Mucosa of stomach (tissue), 1 donor: ENCODE measurements around the gene POLR1B.
"Not testable (repeated sequence)": the region's sequence is repeated elsewhere in the genome, so short reads cannot be mapped to it uniquely, and the experiment has no call there.

Experiments
- H3K27me3 ChIP-seq: one replicate; pipeline ENCODE4 v1.7.0; 2013; ENCODE audit warnings: mild to moderate bottlenecking, low read length; ENCODE audit not compliant: control insufficient read depth, insufficient read depth
- H3K36me3 ChIP-seq: one replicate; pipeline ENCODE4 v1.7.0; 2013; ENCODE audit warnings: low read length; ENCODE audit not compliant: control insufficient read depth, insufficient read depth
- H3K4me1 ChIP-seq: one replicate; pipeline ENCODE4 v1.7.0; 2013; ENCODE audit warnings: mild to moderate bottlenecking, low read length; ENCODE audit not compliant: control insufficient read depth, insufficient read depth
- H3K4me3 ChIP-seq: one replicate; pipeline ENCODE4 v1.7.0; 2013; ENCODE audit warnings: low read length
- H3K9ac ChIP-seq: one replicate; pipeline ENCODE4 v1.7.0; 2013; ENCODE audit warnings: mild to moderate bottlenecking, low read length, moderate library complexity
- H3K9me3 ChIP-seq: one replicate; pipeline ENCODE4 v1.7.0; 2013; ENCODE audit warnings: mild to moderate bottlenecking, low read length, moderate library complexity; ENCODE audit not compliant: control insufficient read depth
- donor health status: Pancreatic carcinoma.

POLR1B gene

GRCh38 chr2:112547333-112547732 is 5.1 kb downstream of the POLR1B start:
- H3K4me3 ChIP-seq = no peak overlapping the region
- H3K9me3 ChIP-seq = no peaks in the 10 kb centered on the region
- H3K4me1 ChIP-seq = peaks cover 7% of the 10 kb centered on the region
- H3K27me3 ChIP-seq = no peaks in the 10 kb centered on the region
- H3K36me3 ChIP-seq = no peaks in the 10 kb centered on the region
- H3K9ac ChIP-seq = no peak overlapping the region

DNA sequence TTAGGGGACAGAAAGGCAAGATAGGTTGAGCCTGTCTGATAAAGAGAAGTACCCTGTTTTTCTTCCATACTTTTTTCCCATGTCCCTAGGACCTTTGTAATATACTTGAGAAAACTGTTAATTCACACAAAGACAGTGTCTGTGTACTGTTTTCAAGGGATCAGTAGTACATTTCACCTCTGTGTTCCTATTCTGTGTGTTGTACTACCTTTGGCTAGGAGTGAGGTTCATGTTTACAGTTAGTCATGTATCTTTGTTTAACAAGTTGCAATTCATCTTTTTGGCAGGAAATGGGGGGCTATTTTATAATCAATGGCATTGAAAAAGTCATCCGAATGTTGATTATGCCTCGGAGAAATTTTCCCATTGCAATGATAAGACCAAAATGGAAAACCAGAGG is 6.7 kb downstream of the POLR1B start:
- no peaks in the 10 kb centered on the region for H3K36me3 ChIP-seq
- no peaks in the 10 kb centered on the region for H3K9me3 ChIP-seq

GRCh38 chr2:112566104-112566503 is 23.8 kb downstream of the POLR1B start:
- peaks cover 11% of the 10 kb centered on the region for H3K36me3 ChIP-seq

More for the DNA sequence above, 6.7 kb downstream of the POLR1B start:
- Histone ChIP-seq H3K4me1 (peaks cover under 1% of the 10 kb centered on the region), H3K27me3 (no peaks in the 10 kb centered on the region), H3K9ac (no peak overlapping the region), H3K4me3 (no peak overlapping the region)

GRCh38 chr2:112566508-112566907 is 24.2 kb downstream of the POLR1B start:
- not testable (repeated sequence) for H3K9me3 ChIP-seq, H3K9ac ChIP-seq, H3K27me3 ChIP-seq, H3K4me1 ChIP-seq, H3K4me3 ChIP-seq
- H3K36me3 ChIP-seq = peaks cover 11% of the 10 kb centered on the region

More at GRCh38 chr2:112566104-112566503, 23.8 kb downstream of the POLR1B start:
- Histone ChIP-seq H3K9me3 (no peaks in the 10 kb centered on the region), H3K9ac (no peak overlapping the region), H3K4me3 (no peak overlapping the region), H3K27me3 (no peaks in the 10 kb centered on the region), H3K4me1 (no peaks in the 10 kb centered on the region)

GRCh38 chr2:112572005-112572404 is 29.7 kb downstream of the POLR1B start:
- Histone ChIP-seq H3K4me3 (no peak overlapping the region), H3K4me1 (no peaks in the 10 kb centered on the region), H3K36me3 (peaks cover 16% of the 10 kb centered on the region), H3K27me3 (no peaks in the 10 kb centered on the region), H3K9me3 (no peaks in the 10 kb centered on the region), H3K9ac (no peak overlapping the region)

- H3K36me3 ChIP-seq = no peaks in the 10 kb centered on the region
- H3K9me3 ChIP-seq = no peaks in the 10 kb centered on the region
- no peak overlapping the region for H3K9ac ChIP-seq
- no peak overlapping the region for H3K4me3 ChIP-seq
- H3K4me1 ChIP-seq = no peaks in the 10 kb centered on the region
- no peaks in the 10 kb centered on the region for H3K27me3 ChIP-seq
Measured at GRCh38 chr2:112577756-112578155, 35.5 kb downstream of the POLR1B start.

GRCh38 chr2:112579241-112579640 is 37.0 kb downstream of the POLR1B start:
- peaks cover 7% of the 10 kb centered on the region for H3K4me1 ChIP-seq
- no peak overlapping the region for H3K9ac ChIP-seq
- no peaks in the 10 kb centered on the region for H3K9me3 ChIP-seq
- no peak overlapping the region for H3K4me3 ChIP-seq
- H3K36me3 ChIP-seq = no peaks in the 10 kb centered on the region
- H3K27me3 ChIP-seq = no peaks in the 10 kb centered on the region

- H3K27me3 ChIP-seq = no peaks in the 10 kb centered on the region
- no peaks in the 10 kb centered on the region for H3K36me3 ChIP-seq
- H3K4me1 ChIP-seq = peaks cover 12% of the 10 kb centered on the region
- no peak overlapping the region for H3K4me3 ChIP-seq
- no peak overlapping the region for H3K9ac ChIP-seq
- no peaks in the 10 kb centered on the region for H3K9me3 ChIP-seq
Measured at GRCh38 chr2:112580084-112580483, 37.8 kb downstream of the POLR1B start.

DNA sequence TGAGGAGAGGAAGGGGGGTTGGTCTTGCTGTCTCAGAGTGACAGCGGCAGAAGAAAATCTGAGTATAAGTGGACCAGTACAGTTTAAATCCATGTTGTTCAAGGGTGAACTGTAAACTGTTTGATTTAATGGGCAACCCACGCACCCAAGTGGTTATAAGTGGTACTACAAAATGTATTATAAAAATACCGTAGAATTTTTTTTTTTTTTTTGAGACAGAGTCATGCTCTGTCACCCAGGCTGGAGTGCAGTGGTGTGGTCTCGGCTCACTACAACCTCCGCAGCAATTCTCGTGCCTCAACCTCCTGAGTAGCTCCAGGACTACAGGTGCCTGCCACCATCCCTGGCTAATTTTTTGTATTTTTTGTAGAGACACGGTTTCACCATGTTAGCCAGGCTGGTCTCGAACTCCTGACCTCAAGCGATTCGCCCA is 40.1 kb downstream of the POLR1B start:
- Histone ChIP-seq H3K4me3 (no peak overlapping the region), H3K36me3 (no peaks in the 10 kb centered on the region), H3K9ac (no peak overlapping the region), H3K4me1 (peaks cover 17% of the 10 kb centered on the region), H3K9me3 (no peaks in the 10 kb centered on the region), H3K27me3 (no peaks in the 10 kb centered on the region)

DNA sequence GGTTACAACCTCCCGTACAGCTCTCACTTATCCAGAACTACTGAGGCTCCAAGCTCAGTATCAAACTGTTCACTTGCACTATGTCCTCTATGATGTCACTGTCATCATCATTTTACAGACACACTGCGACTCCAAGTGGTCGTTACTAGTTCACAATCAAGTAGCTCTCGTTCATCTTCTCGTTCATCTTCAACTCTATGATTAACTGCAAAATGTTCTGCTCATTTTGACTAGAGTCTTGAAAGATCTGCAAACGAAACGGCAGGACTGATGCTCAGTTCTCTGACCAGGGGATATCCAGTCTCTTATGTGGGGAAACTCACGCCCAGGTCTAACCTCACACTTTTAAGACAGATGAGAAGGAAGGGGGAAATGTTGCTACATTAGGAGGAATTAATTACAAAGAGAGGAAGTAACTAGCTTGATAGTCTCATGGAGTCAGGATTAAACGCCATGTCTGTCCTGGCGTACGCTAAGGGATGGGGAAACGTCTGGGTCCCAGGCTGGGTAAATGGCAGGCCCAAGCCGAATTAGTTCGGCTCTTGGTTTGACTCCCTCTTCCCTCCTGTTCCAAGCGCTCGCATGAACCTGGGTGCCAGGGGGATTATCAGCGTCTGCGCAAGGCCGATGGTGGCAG is 41.4 kb downstream of the POLR1B start:
- no peaks in the 10 kb centered on the region for H3K9me3 ChIP-seq

GRCh38 chr2:112584134-112584890 is 42.0 kb downstream of the POLR1B start, which contains the start of gene CHCHD5:
CHCHD5 (plus strand) TSS chr2:112584609; CDS start chr2:112584648, 39 bp downstream.
- Histone ChIP-seq H3K27me3 (no peaks in the 10 kb centered on the region), H3K9me3 (no peaks in the 10 kb centered on the region), H3K4me1 (peaks cover 17% of the 10 kb centered on the region), H3K4me3 (peak within 1 kb of the TSS; percentile 56), H3K36me3 (no peaks in the 10 kb centered on the region), H3K9ac (peak within 1 kb of the TSS; percentile 82)

More for the DNA sequence above, 41.4 kb downstream of the POLR1B start:
- peaks cover 17% of the 10 kb centered on the region for H3K4me1 ChIP-seq
- peak overlapping the region; percentile 82 for H3K9ac ChIP-seq
- no peaks in the 10 kb centered on the region for H3K27me3 ChIP-seq
- no peaks in the 10 kb centered on the region for H3K36me3 ChIP-seq
- H3K4me3 ChIP-seq = peak overlapping the region; percentile 56

DNA sequence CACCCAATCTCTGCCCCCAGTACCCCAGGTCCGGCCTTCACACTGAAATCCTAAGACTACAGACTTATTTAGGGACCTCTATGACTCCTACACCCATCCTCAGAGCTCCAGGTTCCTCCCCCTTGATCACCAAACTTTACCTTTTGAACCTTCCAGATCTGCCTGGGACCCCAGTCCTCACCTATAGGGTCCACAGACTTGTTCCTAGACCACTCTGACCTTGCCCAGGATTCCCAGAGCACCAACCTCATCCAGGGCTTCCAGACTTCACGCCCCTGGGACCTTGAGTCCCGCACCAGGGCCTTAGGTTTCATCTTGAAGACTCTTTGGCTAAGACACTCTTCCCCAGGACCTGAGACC is 42.6 kb downstream of the POLR1B start:
- Histone ChIP-seq H3K4me3 (peak overlapping the region; percentile 56), H3K36me3 (no peaks in the 10 kb centered on the region), H3K9me3 (no peaks in the 10 kb centered on the region), H3K9ac (peak overlapping the region; percentile 82), H3K4me1 (peaks cover 17% of the 10 kb centered on the region), H3K27me3 (no peaks in the 10 kb centered on the region)
